ENCODE data around the gene CAMKK1.

DNA sequence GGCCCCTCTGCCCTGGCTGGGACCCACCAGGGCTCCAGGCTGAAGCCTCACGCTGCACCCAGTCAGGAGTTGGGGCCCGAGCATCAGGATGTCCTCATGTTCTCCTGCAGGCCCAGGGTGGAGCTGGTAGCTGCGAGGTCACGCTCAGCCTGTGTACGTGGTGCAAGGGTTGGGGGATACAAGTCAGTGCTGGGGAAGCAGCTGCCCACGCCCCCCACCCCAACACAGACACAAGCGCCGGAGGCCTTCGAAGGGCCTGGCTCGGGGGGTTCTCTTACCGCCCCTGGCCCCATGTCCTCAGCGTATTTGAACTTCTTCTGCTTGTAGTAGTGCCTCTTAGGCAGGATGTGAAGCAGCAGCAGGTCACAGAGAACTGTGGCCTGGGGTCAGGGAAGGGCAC, 4.9 kb upstream of the CAMKK1 start:
- TF ChIP-seq CTCF (IDR thresholded peaks at IDR 0.05) = no peak
- TF ChIP-seq EP300 (IDR thresholded peaks at IDR 0.05) = no peak
- no peak for TF ChIP-seq POLR2A (IDR thresholded peaks at IDR 0.05)

Measured in ovary (tissue), 3 donors.